Measurements from ENCODE around the gene TTLL5. TPM values are rescaled to one million over a fixed set of nuclear protein-coding genes. Genes with fewer than 3 reads are reported as not detected.
A peak's percentile ranks its signal among the peaks of the same experiment; 100 is the strongest.

The TTLL5 gene
- total and polyA plus RNA-seq, 8 donors = 10.1 to 48.4 (median 17.3) TPM

DNA sequence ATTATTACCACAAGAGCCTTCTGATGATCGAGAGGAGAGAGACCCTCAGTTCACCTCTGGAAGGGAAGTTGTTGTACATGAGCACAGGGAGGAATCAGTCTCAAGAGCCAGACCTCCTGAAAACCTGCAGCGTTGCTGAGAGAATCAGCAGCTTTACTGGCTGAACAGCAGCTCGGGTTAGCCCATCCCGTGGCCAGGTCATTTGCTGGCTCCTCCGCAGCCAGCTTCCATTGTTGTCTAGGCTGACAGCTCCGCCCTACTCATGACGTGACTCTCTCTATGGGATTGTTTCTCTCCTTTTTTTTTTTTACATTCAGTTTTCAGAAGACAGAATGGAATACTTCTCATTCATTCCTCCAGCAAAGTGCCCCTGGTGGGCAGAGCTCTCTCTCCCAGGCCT lies 250.8 kb downstream of the TTLL5 start:
- 68 to 78% (median 74%) methylated on average over 7 of the region's 7 CpGs for WGBS, 5 donors
- intact Hi-C loops (cut with DNase I; ENCODE audit: low total_unique reads) = no loop called here

DNA sequence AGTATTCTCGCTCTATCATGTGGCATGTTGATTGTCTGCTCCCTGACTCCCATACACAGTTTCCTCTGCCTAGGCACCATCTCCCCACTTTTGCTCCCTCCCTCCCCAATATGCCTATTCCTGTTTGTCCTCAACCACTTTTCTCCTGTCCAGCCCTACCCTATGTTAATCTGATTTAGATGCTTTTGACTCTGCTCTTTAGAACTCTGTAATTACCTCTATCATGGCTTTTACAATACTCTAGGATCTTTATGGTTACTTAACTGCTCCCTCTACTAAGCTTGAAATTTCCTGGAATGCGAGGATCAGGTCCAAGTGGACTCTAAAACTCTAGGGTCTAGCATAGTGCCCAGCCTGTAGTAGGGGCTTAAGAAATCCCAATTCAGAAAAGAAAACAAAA lies 252.1 kb downstream of the TTLL5 start:
- 89 to 100% (median 97%) methylated on average over 2 of the region's 2 CpGs for WGBS, 5 donors
- DNase-seq = no peak
- H3K36me3 ChIP-seq = peaks cover 0 to 5% (median 3%) of the 10 kb centered on the region in 4 donors
- intact Hi-C loops (cut with DNase I; ENCODE audit: low total_unique reads) = no loop called here
- H3K27me3 ChIP-seq = no peaks in the 10 kb centered on the region
- H3K27ac ChIP-seq = no peak overlapping the region
- no peak for TF ChIP-seq POLR2AphosphoS5 (IDR thresholded peaks at IDR 0.05)
- TF ChIP-seq, protein P1, sequence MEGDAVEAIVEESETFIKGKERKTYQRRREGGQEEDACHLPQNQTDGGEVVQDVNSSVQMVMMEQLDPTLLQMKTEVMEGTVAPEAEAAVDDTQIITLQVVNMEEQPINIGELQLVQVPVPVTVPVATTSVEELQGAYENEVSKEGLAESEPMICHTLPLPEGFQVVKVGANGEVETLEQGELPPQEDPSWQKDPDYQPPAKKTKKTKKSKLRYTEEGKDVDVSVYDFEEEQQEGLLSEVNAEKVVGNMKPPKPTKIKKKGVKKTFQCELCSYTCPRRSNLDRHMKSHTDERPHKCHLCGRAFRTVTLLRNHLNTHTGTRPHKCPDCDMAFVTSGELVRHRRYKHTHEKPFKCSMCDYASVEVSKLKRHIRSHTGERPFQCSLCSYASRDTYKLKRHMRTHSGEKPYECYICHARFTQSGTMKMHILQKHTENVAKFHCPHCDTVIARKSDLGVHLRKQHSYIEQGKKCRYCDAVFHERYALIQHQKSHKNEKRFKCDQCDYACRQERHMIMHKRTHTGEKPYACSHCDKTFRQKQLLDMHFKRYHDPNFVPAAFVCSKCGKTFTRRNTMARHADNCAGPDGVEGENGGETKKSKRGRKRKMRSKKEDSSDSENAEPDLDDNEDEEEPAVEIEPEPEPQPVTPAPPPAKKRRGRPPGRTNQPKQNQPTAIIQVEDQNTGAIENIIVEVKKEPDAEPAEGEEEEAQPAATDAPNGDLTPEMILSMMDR (IDR thresholded peaks at IDR 0.05) = no peak
- no peak for TF ChIP-seq EP300 (IDR thresholded peaks at IDR 0.05)
- TF ChIP-seq POLR2A (IDR thresholded peaks at IDR 0.05) = no peak
- no peaks in the 10 kb centered on the region for H3K9me3 ChIP-seq
- no peak overlapping the region for H3K4me3 ChIP-seq
- no peaks in the 10 kb centered on the region for H3K4me1 ChIP-seq

More for the DNA sequence above, 250.8 kb downstream of the TTLL5 start:
- Histone ChIP-seq H3K4me3 (no peak overlapping the region), H3K4me1 (peaks cover 0 to 8% (median 0%) of the 10 kb centered on the region in 4 donors), H3K36me3 (peaks cover 0 to 5% (median 0%) of the 10 kb centered on the region in 4 donors), H3K27me3 (no peaks in the 10 kb centered on the region), H3K9me3 (no peaks in the 10 kb centered on the region), H3K27ac (no peak overlapping the region)
- peak in 1 of 2 donors; percentile 73 for DNase-seq
- TF ChIP-seq, protein P1 (IDR thresholded peaks at IDR 0.05) = no peak
- TF ChIP-seq POLR2AphosphoS5 (IDR thresholded peaks at IDR 0.05) (no peak), POLR2A (IDR thresholded peaks at IDR 0.05) (no peak), EP300 (IDR thresholded peaks at IDR 0.05) (no peak)

DNA sequence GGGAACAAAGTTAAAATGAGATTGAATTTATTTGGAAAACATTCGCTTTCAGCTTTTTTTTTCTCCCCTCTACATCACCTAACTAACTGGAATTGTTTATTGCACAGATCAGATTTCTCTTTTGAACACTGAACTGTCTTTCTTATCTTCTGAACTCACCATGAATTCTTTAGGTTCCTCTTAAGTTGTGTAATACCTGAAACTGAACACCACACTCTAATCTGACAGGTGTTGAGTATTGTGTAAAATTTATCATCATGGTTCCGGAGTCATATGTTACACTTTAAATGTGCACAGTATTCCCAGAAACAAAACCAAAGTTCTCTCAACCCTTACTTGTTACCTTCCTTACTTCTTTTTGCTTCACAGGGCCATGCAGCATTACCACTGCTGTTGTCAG lies 254.0 kb downstream of the TTLL5 start:
- H3K27ac ChIP-seq = no peak overlapping the region
- no peak for DNase-seq
- no peaks in the 10 kb centered on the region for H3K27me3 ChIP-seq
- H3K4me1 ChIP-seq = no peaks in the 10 kb centered on the region
- intact Hi-C loops (cut with DNase I; ENCODE audit: low total_unique reads) = no loop called here
- H3K36me3 ChIP-seq = peaks cover 0 to 6% (median 2%) of the 10 kb centered on the region in 4 donors
- WGBS, 5 donors = 94 to 100% (median 96%) methylated on average over 2 of the region's 2 CpGs
- H3K9me3 ChIP-seq = no peaks in the 10 kb centered on the region
- H3K4me3 ChIP-seq = no peak overlapping the region
- TF ChIP-seq POLR2AphosphoS5 (IDR thresholded peaks at IDR 0.05) (no peak), POLR2A (IDR thresholded peaks at IDR 0.05) (no peak), EP300 (IDR thresholded peaks at IDR 0.05) (no peak)
- TF ChIP-seq, protein P1 (IDR thresholded peaks at IDR 0.05) = no peak

DNA sequence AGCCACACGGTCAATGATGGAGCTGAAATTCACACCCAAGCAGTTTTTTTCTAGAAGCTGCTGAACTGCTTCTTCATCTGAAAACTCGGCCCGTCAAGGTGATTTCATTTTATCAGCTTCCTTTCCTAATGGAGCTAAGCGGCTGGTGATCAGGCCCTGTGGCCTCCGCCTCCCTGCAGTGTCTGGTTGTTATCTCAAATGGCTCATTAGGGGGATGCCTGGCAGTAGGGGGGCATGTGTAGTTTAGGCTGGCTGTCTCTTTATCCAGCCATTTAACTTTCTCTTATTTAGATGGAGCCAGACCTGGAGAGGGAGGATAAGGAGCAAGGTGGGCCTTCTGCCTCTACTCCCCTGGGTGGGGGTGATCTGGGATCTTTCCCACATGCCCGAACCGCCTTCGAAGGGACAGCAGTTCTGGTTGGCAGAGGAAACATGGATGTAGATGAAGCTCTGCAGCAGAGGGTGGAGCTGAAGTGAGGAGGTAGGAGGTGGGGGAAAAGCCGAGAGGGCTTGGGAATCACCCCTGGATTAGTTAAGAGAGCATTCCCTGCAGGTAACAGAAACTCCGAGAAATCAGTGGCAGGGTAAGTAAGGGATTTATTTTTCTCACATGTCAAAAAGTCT lies 256.4 kb downstream of the TTLL5 start:
- H3K36me3 ChIP-seq = peaks cover 0 to 6% (median 2%) of the 10 kb centered on the region in 4 donors
- 85 to 91% (median 90%) methylated on average over 10 of the region's 10 CpGs for WGBS, 5 donors
- H3K27ac ChIP-seq = no peak overlapping the region
- no peaks in the 10 kb centered on the region for H3K4me1 ChIP-seq
- intact Hi-C loops (cut with DNase I; ENCODE audit: low total_unique reads) = no loop called here
- no peak overlapping the region for H3K4me3 ChIP-seq
- no peak for DNase-seq
- peaks cover 0 to 5% (median 0%) of the 10 kb centered on the region in 4 donors for H3K9me3 ChIP-seq
- TF ChIP-seq EP300 (IDR thresholded peaks at IDR 0.05) (no peak), POLR2A (IDR thresholded peaks at IDR 0.05) (no peak), POLR2AphosphoS5 (IDR thresholded peaks at IDR 0.05) (no peak)
- TF ChIP-seq, protein P1 (IDR thresholded peaks at IDR 0.05) = no peak
- no peaks in the 10 kb centered on the region for H3K27me3 ChIP-seq
